Peyer's patch (tissue), 4 donors: ENCODE results near the gene PKD2L1.

Experiments used
- POLR2A ChIP-seq, 2 donors: fragments of 450-650 bp; IDR thresholded peaks; one replicate each; pipeline ENCODE4 v1.5.1; 2017; ENCODE audit warnings: antibody characterized with exemption in 2 of 2, mild to moderate bottlenecking in 2 of 2, moderate library complexity in 2 of 2
- TF ChIP-seq, protein P1 (sequence below), 6 experiments: fragments of 450-650 bp in 4 of 6; fragments of 200-600 bp in 2 of 6; sonication (generic) in 1 of 6; IDR thresholded peaks; one replicate each; pipeline ENCODE4 v1.5.1; 2017 to 2019; ENCODE audit warnings: antibody characterized with exemption in 6 of 6, mild to moderate bottlenecking in 3 of 6, moderate library complexity in 1 of 6

DNA sequence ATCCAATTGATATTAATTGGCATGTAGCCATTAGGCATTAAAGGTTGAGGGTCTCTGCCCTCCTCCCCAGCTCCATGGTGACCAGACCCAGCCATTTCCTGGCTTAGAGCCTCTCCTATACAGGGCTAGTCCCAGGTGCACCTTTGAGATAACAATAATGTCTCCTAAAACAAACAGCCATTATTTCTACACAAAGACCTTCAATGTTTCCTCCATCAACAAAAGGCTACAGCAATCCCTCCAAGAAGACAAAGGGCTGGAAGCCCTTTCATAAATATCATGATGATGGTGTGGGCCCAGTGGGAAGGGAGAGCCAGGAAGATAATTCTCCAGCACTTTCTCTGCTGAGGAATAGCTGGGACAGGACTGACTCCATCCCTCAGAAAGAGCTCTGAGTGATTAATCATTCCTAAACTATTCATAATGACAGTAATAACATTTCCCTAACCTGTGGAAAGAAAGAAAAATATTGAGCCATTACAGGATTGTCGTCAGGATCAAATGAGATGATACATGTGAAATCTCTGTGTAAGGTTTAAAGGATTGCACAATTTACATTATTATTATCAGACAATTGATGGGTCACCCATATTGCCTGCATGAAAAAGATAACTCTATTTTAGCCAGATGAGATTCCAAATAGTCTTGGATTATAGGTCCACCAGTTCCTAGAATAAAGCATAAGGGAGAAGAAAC is 10.2 kb downstream of the PKD2L1 start:
- TF ChIP-seq, protein P1, sequence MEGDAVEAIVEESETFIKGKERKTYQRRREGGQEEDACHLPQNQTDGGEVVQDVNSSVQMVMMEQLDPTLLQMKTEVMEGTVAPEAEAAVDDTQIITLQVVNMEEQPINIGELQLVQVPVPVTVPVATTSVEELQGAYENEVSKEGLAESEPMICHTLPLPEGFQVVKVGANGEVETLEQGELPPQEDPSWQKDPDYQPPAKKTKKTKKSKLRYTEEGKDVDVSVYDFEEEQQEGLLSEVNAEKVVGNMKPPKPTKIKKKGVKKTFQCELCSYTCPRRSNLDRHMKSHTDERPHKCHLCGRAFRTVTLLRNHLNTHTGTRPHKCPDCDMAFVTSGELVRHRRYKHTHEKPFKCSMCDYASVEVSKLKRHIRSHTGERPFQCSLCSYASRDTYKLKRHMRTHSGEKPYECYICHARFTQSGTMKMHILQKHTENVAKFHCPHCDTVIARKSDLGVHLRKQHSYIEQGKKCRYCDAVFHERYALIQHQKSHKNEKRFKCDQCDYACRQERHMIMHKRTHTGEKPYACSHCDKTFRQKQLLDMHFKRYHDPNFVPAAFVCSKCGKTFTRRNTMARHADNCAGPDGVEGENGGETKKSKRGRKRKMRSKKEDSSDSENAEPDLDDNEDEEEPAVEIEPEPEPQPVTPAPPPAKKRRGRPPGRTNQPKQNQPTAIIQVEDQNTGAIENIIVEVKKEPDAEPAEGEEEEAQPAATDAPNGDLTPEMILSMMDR (IDR thresholded peaks at IDR 0.05): no peak
- TF ChIP-seq POLR2A (IDR thresholded peaks at IDR 0.05): no peak
